ENCODE data around the gene TTC27. TPM values are rescaled to one million over a fixed set of nuclear protein-coding genes. Genes with fewer than 3 reads are reported as not detected.
"Not testable (repeated sequence)": the region's sequence is repeated elsewhere in the genome, so short reads cannot be mapped to it uniquely, and the experiment has no call there.

TTC27 gene
- 52.1 and 63.7 TPM in 2 replicates for total RNA-seq (2014; rRNA removed; shearing (Covaris generic))

DNA sequence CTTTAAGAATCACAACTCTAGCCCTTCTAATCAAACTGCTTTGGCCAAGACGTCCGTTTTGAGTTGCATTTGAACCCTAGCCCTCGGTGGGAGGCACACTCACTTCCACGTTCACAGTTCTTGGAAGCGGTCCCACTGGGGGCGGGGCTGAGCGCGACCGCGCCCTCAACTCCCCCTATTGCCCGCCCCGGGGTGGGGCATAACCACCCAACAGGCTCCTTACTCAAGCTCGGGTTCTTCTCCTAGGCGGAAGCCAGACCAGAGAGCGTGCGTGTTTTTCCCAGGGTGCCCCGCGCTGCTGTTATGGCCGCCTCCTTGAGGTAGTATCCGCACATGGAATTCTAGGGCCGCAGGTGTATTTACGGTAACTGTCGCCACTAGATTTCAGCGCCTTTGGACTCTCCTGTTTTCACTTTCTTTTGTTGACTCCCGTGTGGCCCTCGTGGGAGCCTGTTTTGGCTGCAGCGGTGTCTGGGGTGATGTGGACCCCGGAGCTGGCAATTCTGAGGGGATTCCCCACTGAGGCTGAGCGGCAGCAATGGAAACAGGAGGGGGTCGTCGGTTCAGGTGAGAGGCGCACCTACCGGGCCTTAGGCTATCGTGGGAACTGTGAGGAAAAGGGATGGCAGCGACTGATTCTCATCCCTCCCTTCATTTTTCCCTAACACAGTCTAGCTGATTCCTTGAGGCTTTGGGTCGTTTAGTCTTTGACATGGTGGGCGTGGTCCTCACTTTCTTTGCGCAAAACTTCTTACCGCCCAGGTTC lies at the start of gene TTC27:
Gene TTC27, plus strand, starts transcription at position 237 of the 766 bp plus-strand sequence. Its CDS starts 243 bp downstream, at position 480.
- peak; percentile 97 for DNase-seq (ENCODE audit: low read depth)

GRCh38 chr2:32591669-32592463 lies 36.0 kb upstream of the TTC27 start:
- DNase-seq (ENCODE audit: low read depth), result peak; percentile 36

DNA sequence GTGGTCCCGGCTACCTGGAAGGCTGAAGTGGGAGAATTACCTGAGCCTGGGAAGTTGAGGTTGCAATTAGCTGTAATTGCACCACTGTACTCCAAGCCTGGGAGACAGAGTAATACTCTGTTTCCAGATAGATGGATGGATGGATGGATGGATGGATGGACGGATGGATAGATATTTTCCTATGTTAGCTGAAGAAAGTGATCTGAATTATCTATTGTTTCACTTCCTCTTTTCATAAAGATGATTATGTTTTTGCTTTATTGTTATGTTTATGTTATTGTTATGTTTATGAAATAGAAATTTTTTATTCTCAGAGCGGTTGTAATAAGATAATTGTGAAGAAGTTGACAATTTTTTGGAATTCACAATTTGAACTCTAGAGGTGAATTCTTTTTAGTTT lies 33.3 kb upstream of the TTC27 start:
- DNase-seq (ENCODE audit: low read depth), result no peak

- DNase-seq (ENCODE audit: low read depth), result no peak
Measured at GRCh38 chr2:32611366-32611765, 16.5 kb upstream of the TTC27 start.

DNA sequence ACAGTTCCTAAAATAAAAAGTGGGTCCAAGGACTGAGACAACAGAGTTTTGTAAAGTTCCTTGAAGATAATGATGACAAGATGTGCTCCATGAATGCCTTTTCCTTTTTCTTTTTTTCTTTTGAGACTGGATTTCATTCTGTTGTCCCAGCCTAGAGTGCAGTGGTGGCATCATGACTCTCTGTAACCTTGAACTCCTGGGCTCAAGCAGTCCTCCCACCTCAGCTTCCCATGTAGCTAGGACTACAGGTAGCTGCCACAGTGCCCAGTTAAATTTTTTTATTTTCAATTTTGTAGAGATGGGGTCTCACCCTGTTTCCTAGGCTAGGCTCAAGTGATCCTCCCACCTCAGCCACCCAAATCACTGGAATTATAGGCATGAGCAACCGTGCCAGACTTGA lies 16.1 kb upstream of the TTC27 start:
- DNase-seq (ENCODE audit: low read depth), result no peak

DNA sequence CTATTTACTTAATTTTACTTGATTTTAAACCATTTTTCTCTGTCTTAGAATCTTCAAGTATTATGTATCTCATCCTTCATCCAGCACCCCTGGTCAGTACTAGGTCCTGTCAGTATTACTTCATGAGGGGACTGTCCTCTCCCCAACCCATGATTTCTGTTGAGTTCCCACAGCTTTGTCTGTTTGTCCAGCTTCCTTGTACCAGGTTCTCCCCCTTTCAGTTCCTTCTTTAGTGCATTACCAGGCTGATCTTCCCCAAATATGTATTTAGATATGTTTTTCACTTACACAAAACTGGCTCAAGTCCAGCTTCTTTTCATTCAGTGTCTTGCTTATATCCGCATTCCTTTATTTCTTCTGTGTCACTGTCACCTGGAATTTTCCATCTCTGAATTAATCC lies 13.8 kb upstream of the TTC27 start:
- DNase-seq (ENCODE audit: low read depth), result no peak

DNA sequence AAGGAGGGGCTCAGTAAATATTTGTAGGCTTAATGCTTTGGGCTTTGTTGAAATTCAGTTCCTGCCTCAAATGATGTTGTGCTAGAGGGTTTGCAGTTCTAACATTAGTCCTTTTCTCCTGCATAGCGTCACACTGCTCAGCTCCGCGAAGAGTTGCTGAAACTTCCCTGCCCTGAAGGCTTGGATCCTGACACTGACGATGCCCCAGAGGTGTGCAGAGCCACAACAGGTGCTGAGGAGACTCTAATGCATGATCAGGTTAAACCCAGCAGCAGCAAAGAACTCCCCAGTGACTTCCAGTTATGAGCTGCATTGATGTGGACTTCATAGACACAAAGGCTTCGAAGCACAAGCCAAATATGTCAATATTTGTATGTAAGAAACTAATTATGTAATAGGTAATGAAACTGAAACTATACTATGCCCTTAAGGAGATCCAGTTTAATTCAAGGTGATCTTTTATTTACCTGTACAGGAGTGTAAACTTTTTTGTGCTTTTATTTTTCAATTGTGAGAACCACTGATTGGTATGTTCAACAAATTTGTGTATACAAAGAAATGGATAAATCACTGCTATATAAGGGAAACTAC lies 10.2 kb upstream of the TTC27 start:
- no peak for DNase-seq (ENCODE audit: low read depth)

- no peak for DNase-seq (ENCODE audit: low read depth)
Measured at GRCh38 chr2:32622570-32623310, 5.1 kb upstream of the TTC27 start.

DNA sequence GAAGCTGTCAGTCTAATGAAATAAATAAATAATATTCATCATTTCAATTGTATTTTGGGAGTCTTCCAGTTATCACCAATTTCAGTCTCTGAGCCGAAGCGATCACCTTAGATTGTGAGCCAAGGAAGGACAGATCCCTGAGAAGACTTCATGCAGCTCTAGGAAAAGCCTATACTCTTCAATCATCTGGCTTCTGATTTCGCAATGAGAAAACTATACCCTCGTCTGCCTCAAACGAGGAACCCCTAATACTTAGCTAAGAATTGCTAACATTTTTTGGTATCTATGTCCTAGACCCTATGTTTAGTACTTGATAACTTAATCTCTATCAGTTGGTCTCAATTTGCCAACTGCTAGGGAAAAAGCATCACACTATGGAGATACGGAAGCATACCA lies 4.5 kb upstream of the TTC27 start:
- no peak for DNase-seq (ENCODE audit: low read depth)

DNA sequence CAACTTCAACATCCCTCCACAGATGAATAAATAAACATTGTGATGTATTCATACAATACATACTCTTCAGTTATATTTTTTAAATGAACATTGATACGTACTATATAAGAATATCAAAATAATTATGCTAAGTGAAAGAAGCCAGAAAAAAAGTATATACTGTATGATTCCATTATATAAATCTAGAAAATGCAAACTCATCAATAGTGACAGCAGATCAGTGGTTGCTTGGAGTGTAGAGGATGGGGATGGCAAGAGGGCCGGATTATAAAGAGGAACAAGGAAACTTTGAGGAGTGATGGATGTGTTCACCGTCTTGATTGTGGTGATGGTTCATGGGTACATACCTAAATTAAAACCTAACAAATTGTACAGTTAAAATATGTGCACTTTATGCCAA lies 3.0 kb upstream of the TTC27 start:
- no peak for DNase-seq (ENCODE audit: low read depth)

- DNase-seq (ENCODE audit: low read depth), result no peak
Measured at GRCh38 chr2:32626639-32627221, 1.1 kb upstream of the TTC27 start.

DNA sequence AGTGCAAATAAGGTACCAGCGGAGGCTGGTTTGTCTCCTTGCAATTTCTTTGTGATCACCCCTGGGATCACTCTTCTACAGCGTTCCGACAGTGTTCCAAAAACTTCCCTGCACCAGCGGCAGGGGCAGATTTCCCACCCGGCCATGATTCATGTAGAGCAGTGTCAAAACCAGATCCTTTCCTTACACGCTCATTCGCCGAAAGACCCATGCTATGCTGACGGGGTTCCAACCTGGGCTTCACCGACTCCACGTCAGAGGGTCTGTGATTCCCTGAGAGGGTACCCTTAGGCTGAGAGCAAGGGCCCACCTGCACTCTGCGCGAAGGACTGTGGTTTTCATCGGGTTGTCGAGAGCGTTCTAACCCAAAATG lies 423 bp upstream of the TTC27 start:
- DNase-seq (ENCODE audit: low read depth), result peak; percentile 66

DNA sequence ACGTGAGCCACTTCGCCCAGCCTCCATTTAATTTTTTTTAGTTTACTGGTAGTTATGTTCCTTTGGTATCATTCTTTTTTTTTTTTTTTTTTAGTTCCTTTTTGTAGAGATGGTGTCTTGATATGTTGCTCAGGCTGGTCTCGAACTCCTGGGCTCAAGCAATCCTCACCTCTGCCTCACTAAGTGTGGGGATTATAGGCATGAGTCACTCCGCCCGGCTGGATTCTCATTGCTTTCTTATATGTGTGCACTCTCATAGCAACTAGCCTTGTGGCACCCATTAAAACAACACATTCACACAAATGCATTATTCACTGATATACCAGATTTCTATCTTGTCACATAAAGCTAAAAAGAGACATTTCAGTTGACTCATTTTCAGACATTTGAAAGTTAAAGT lies 4.2 kb downstream of the TTC27 start:
- peak; percentile 83 for DNase-seq (ENCODE audit: low read depth)

GRCh38 chr2:32633040-32633439 lies 5.2 kb downstream of the TTC27 start:
- DNase-seq (ENCODE audit: low read depth), result no peak

DNA sequence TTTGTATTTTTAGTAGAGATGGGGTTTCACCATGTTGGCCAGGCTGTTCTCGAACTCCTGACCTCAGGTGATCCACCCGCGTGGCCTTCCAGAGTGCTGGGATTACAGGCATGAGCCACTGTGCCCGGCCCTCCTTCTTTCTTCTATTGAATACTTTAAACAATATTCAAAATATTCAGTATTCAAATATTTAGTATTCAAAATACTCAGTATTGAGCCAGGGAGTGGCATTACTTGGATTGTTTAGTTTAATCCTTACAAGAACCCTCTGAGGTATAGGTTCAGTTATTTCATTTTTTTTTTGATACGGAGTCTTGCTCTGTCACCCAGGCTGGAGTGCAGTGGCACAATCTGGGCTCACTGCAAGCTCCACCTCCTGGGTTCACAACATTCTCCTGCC lies 10.7 kb downstream of the TTC27 start:
- not testable (repeated sequence) for DNase-seq (ENCODE audit: low read depth)

- no peak for DNase-seq (ENCODE audit: low read depth)
Measured at GRCh38 chr2:32641180-32641579, 13.3 kb downstream of the TTC27 start.

GRCh38 chr2:32647180-32647651 lies 19.4 kb downstream of the TTC27 start:
- DNase-seq (ENCODE audit: low read depth), result no peak

DNA sequence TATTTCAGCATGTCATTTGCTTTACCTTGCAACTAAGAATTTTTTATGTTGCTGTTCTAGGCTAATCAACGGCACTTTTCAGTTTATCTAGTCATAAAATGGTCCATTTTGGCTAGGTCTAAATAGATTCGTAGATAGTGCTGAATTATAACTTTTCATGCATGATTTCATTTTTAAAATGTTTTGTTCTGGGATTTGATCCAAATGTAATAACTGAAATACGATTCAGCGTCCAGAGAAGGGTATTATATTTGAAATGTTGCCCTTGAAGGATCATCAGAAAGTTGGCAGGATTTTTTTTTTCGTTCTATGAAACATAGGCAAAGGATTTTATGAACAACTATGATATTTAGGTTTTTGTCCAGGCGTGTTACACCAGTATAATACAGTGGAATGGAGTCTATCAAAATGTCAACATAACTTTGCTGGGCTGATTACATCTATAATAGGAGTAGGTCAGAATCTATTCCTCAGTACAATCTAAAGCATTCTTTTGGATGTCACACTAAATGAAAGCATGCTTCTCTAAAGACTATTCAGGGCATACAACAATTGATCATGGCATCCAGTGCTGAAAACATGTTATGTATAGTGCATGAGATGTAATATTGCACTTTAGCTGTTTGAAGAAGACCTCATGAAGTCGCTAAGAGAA lies 24.8 kb downstream of the TTC27 start:
- DNase-seq (ENCODE audit: low read depth), result no peak

- no peak for DNase-seq (ENCODE audit: low read depth)
Measured at GRCh38 chr2:32656069-32656468, 28.2 kb downstream of the TTC27 start.

GRCh38 chr2:32663864-32664263 lies 36.0 kb downstream of the TTC27 start:
- DNase-seq (ENCODE audit: low read depth), result no peak

DNA sequence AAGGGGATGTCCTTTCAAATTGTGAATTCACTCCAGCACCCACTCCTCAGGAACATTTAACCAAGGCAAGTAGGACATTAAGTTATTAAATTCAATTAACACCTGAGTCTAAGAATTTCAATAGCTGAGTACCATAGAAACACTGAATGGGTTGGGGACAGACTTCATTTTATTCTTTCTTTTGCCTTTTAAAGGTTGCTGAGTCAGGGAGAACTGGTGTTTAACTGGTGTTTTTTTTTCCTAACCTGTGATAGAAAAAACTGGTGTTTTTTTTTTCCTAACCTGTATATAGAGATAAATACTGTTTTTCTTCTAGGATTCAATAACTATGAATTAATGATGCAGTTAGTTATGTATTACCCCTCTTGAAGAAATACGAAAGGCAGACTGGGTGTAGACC lies 38.9 kb downstream of the TTC27 start:
- no peak for DNase-seq (ENCODE audit: low read depth)

Data from Daoy (cell line).